ENCODE results near the gene CSGALNACT2. TPM values are rescaled to one million over a fixed set of nuclear protein-coding genes. Genes with fewer than 3 reads are reported as not detected.

CSGALNACT2 gene
- total RNA-seq, 1 donor, result 7.3 TPM

- no peak for DNase-seq (ENCODE audit: low read depth in 2 of 3, low spot score in 2 of 3)
These were observed 86.1 kb downstream of the CSGALNACT2 start for GRCh38 chr10:43224321-43224720.

GRCh38 chr10:43225004-43225786, 87.0 kb downstream of the CSGALNACT2 start:
- DNase-seq (ENCODE audit: low read depth in 2 of 3, low spot score in 2 of 3), result no peak

GRCh38 chr10:43225787-43226153, 87.5 kb downstream of the CSGALNACT2 start:
- DNase-seq (ENCODE audit: low read depth in 2 of 3, low spot score in 2 of 3), result peak in 2 of 3 donors; percentile 30 to 56

GRCh38 chr10:43226441-43226840, 88.2 kb downstream of the CSGALNACT2 start:
- no peak for DNase-seq (ENCODE audit: low read depth in 2 of 3, low spot score in 2 of 3)

- no peak for DNase-seq (ENCODE audit: low read depth in 2 of 3, low spot score in 2 of 3)
These were observed 88.9 kb downstream of the CSGALNACT2 start for GRCh38 chr10:43226851-43227845.

- DNase-seq (ENCODE audit: low read depth in 2 of 3, low spot score in 2 of 3), result no peak
These were observed 89.9 kb downstream of the CSGALNACT2 start for GRCh38 chr10:43227911-43228782.

GRCh38 chr10:43228783-43229207, 90.5 kb downstream of the CSGALNACT2 start:
- no peak for DNase-seq (ENCODE audit: low read depth in 2 of 3, low spot score in 2 of 3)

- peak in 1 of 3 donors; percentile 44 for DNase-seq (ENCODE audit: low read depth in 2 of 3, low spot score in 2 of 3)
These were observed 91.2 kb downstream of the CSGALNACT2 start for GRCh38 chr10:43229208-43230061.

- no peak for DNase-seq (ENCODE audit: low read depth in 2 of 3, low spot score in 2 of 3)
These were observed 92.1 kb downstream of the CSGALNACT2 start for GRCh38 chr10:43230101-43230908.

- no peak for DNase-seq (ENCODE audit: low read depth in 2 of 3, low spot score in 2 of 3)
These were observed 92.8 kb downstream of the CSGALNACT2 start for GRCh38 chr10:43230909-43231522.

- DNase-seq (ENCODE audit: low read depth in 2 of 3, low spot score in 2 of 3), result peak in 2 of 3 donors; percentile 66 to 83
These were observed 93.4 kb downstream of the CSGALNACT2 start for GRCh38 chr10:43231523-43232078.

- no peak for DNase-seq (ENCODE audit: low read depth in 2 of 3, low spot score in 2 of 3)
These were observed 95.6 kb downstream of the CSGALNACT2 start for GRCh38 chr10:43233601-43234430.

- no peak for DNase-seq (ENCODE audit: low read depth in 2 of 3, low spot score in 2 of 3)
These were observed 96.3 kb downstream of the CSGALNACT2 start for GRCh38 chr10:43234471-43235041.

All from hematopoietic multipotent progenitor cell (in vitro differentiated cells).